Bronchial epithelial cell (primary cell): ENCODE measurements around the gene GLE1. TPM values are rescaled to one million over a fixed set of nuclear protein-coding genes. Genes with fewer than 3 reads are reported as not detected.
"Not testable (repeated sequence)": the region's sequence is repeated elsewhere in the genome, so short reads cannot be mapped to it uniquely, and the experiment has no call there.

Experiments
- DNase-seq: peaks from one replicate; pipeline ENCODE4 v3.0.0-alpha.2; 2010; ENCODE audit warnings: low read depth
- FAIRE-seq: peaks from 2 replicates; lab custom pipeline; 2011; peaks lifted over from hg19 to GRCh38; lab: Jason Lieb, UNC
- H3K27me3 ChIP-seq: 2 replicates; pipeline ENCODE4 v1.5.1; 2011; ENCODE audit warnings: low read length; ENCODE audit not compliant: control insufficient read depth, insufficient read depth
- H3K36me3 ChIP-seq: 2 replicates; pipeline ENCODE4 v1.5.1; 2011; ENCODE audit warnings: low read length; ENCODE audit not compliant: control insufficient read depth, insufficient read depth
- H3K4me3 ChIP-seq: 2 replicates; pipeline ENCODE4 v1.5.1; 2011; ENCODE audit warnings: mild to moderate bottlenecking, low read depth, low read length, control low read depth
- CTCF ChIP-seq: IDR thresholded peaks from 2 replicates; pipeline ENCODE4 v1.5.1; 2011; ENCODE audit warnings: mild to moderate bottlenecking, moderate library complexity, low read length, control low read depth, inconsistent platforms; ENCODE audit not compliant: insufficient read depth, severe bottlenecking
- total RNA-seq: library from RNA; depleted of rRNA; stranded (reverse); fragments of >200 nt; gene quantifications from 2 replicates; pipeline ENCODE4 v1.2.1, GENCODE V29; 2014

GLE1 gene
- total RNA-seq, 1 donor from 2014 or later, result 27.1 TPM

DNA sequence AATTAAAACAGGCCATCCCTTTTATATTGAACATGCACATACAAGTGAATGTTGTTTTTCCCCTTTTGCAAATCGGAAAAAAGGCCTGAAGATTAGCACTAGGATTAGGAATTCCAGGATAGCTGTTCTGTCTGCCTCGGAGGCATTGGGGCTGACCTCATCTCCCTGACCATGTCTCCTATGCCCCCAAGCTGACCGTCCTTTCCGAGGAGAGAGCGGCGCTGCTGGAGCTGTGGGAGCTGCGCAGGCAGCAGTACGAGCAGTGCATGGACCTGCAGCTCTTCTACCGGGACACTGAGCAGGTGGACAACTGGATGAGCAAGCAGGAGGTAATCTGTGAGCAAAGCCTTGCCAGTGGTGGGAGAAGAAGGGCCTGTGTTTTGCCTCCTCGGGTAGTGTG lies 76.2 kb downstream of the GLE1 start:
- Histone ChIP-seq H3K27me3 (no peaks in the 10 kb centered on the region), H3K4me3 (no peak overlapping the region), H3K36me3 (peaks cover 42% of the 10 kb centered on the region)
- no peak for DNase-seq
- no peak for TF ChIP-seq CTCF
- no peak for FAIRE-seq

- FAIRE-seq, DNase-seq, H3K4me3 ChIP-seq, H3K27me3 ChIP-seq: not testable (repeated sequence)
- H3K36me3 ChIP-seq, result peaks cover 36% of the 10 kb centered on the region
Observed at GRCh38 chr9:128585155-128585554, 80.6 kb downstream of the GLE1 start.

- not testable (repeated sequence) for H3K4me3 ChIP-seq, DNase-seq, H3K27me3 ChIP-seq, FAIRE-seq
- H3K36me3 ChIP-seq, result peaks cover 38% of the 10 kb centered on the region
Observed at GRCh38 chr9:128586934-128587333, 82.4 kb downstream of the GLE1 start.

- peaks cover 38% of the 10 kb centered on the region for H3K36me3 ChIP-seq
- DNase-seq (no peak), FAIRE-seq (no peak)
- TF ChIP-seq CTCF, result no peak
- no peaks in the 10 kb centered on the region for H3K27me3 ChIP-seq
- no peak overlapping the region for H3K4me3 ChIP-seq
Observed at GRCh38 chr9:128587453-128587852, 82.9 kb downstream of the GLE1 start.

GRCh38 chr9:128588581-128589233 lies 84.2 kb downstream of the GLE1 start:
- FAIRE-seq (no peak), DNase-seq (no peak)
- Histone ChIP-seq H3K36me3 (peaks cover 40% of the 10 kb centered on the region), H3K4me3 (no peak overlapping the region), H3K27me3 (no peaks in the 10 kb centered on the region)
- no peak for TF ChIP-seq CTCF

Other genes starting within 250 kb of the GLE1 start
- 54.8 and 70.9 TPM in 2 replicates for gene GOLGA2, start 228.7 kb upstream of the GLE1 start, total RNA-seq
- gene SWI5, start 228.4 kb upstream of the GLE1 start, total RNA-seq, result 30.0 and 30.7 TPM in 2 replicates
- gene TRUB2, start 182.3 kb upstream of the GLE1 start, total RNA-seq, result 18.8 and 19.2 TPM in 2 replicates
- gene COQ4, start 181.9 kb upstream of the GLE1 start, total RNA-seq, result 24.7 and 28.8 TPM in 2 replicates
- gene SLC27A4, start 164.2 kb upstream of the GLE1 start, total RNA-seq, result 19.7 and 34.8 TPM in 2 replicates
- 17.9 and 23.0 TPM in 2 replicates for gene URM1, start 133.3 kb upstream of the GLE1 start, total RNA-seq
- gene CERCAM, start 83.9 kb upstream of the GLE1 start, total RNA-seq, result 12.4 and 28.2 TPM in 2 replicates
- 17.6 and 27.1 TPM in 2 replicates for gene ODF2, start 48.7 kb upstream of the GLE1 start, total RNA-seq
- gene SPTAN1, start 47.9 kb downstream of the GLE1 start, total RNA-seq, result 159 and 277 TPM in 2 replicates
- 27.4 and 33.7 TPM in 2 replicates for gene DYNC2I2, start 152.1 kb downstream of the GLE1 start, total RNA-seq
- gene SET, start 184.5 kb downstream of the GLE1 start, total RNA-seq, result 717 and 775 TPM in 2 replicates
- gene PKN3, start 197.8 kb downstream of the GLE1 start, total RNA-seq, result 1.5 and 2.1 TPM in 2 replicates
- 27.4 and 46.0 TPM in 2 replicates for gene ZDHHC12, start 219.4 kb downstream of the GLE1 start, total RNA-seq